ENCODE measurements around the gene YIPF6.
"Not testable (repeated sequence)": the region's sequence is repeated elsewhere in the genome, so short reads cannot be mapped to it uniquely, and the experiment has no call there.

DNA sequence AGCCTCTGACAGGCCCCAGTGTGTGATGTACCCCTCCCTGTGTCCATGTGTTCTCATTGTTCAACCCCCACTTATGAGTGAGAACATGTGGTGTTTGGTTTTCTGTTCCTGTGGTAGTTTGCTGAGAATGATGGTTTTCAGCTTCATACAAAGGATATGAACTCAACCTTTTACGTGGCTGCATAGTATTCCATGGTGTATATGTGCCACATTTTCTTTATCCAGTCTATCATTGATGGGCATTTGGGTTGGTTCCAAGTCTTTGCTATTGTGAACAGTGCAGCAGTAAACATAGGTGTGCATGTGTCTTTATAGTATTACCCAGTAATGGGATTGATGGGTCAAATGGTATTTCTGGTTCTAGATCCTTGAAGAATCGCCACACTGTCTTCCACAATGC lies 25.8 kb downstream of the YIPF6 start:
- TF ChIP-seq, protein P1, sequence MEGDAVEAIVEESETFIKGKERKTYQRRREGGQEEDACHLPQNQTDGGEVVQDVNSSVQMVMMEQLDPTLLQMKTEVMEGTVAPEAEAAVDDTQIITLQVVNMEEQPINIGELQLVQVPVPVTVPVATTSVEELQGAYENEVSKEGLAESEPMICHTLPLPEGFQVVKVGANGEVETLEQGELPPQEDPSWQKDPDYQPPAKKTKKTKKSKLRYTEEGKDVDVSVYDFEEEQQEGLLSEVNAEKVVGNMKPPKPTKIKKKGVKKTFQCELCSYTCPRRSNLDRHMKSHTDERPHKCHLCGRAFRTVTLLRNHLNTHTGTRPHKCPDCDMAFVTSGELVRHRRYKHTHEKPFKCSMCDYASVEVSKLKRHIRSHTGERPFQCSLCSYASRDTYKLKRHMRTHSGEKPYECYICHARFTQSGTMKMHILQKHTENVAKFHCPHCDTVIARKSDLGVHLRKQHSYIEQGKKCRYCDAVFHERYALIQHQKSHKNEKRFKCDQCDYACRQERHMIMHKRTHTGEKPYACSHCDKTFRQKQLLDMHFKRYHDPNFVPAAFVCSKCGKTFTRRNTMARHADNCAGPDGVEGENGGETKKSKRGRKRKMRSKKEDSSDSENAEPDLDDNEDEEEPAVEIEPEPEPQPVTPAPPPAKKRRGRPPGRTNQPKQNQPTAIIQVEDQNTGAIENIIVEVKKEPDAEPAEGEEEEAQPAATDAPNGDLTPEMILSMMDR (IDR thresholded peaks at IDR 0.05; ENCODE audit: extremely low read depth in 1 of 2, insufficient read depth in 1 of 2, low read depth in 1 of 2, low read length in 2 of 2), result not testable (repeated sequence)
- not testable (repeated sequence) for TF ChIP-seq POLR2AphosphoS5 (IDR thresholded peaks at IDR 0.05; ENCODE audit: insufficient read depth, low read depth, low read length); POLR2A (IDR thresholded peaks at IDR 0.05; ENCODE audit: low read depth, low read length); EZH2 (IDR thresholded peaks at IDR 0.05; ENCODE audit: borderline replicate concordance, low read depth, low read length, severe bottlenecking); FOS (IDR thresholded peaks at IDR 0.05; ENCODE audit: borderline replicate concordance, insufficient read depth, low read length); MYC (IDR thresholded peaks at IDR 0.05; ENCODE audit: low read depth, low read length); JUN (IDR thresholded peaks at IDR 0.05; ENCODE audit: borderline replicate concordance, insufficient read depth, insufficient read length, low read depth)
- TF ChIP-seq, protein P2, sequence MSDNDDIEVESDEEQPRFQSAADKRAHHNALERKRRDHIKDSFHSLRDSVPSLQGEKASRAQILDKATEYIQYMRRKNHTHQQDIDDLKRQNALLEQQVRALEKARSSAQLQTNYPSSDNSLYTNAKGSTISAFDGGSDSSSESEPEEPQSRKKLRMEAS (IDR thresholded peaks at IDR 0.05; ENCODE audit: insufficient read depth, insufficient read length), result not testable (repeated sequence)
